ENCODE results near the gene ABI3.

DNA sequence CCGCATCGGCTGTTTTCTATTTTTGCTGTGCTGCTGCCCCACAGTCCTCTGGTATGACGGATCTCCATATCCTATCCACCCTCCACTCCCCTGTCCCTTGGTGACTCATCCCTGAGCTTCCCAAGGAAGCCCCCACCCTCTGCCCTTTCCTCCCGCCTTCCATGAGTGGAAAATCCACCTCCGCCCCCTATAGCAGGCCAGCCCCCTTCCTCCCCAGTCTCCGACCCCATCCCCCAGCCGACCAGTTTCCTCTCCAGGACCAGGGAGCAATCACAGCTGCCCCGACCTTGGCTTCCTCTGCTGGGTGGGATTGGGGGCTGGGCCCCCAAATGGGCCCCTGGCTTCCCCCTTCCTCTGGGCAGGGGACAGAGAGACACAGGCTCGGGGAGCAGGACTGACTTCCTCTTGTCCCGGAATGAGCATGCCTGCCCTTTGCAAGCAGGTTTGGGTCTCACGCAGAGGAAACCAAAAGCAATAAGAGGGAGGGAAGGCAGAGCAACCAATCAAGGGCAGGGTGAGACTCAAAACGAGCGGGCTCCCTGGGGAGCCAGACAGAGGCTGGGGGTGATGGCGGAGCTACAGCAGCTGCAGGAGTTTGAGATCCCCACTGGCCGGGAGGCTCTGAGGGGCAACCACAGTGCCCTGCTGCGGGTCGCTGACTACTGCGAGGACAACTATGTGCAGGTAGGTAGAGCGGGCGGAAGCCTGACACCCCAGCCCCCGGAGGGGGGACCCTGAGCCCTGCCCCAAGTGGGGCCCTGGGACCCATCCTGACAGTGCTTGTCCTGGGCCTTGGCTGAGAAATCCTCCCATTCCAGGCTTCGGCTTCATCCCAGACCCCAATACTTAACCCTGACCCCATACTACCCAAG lies at the start of gene ABI3, which contains the start of gene GNGT2:
- TF ChIP-seq, protein P1, sequence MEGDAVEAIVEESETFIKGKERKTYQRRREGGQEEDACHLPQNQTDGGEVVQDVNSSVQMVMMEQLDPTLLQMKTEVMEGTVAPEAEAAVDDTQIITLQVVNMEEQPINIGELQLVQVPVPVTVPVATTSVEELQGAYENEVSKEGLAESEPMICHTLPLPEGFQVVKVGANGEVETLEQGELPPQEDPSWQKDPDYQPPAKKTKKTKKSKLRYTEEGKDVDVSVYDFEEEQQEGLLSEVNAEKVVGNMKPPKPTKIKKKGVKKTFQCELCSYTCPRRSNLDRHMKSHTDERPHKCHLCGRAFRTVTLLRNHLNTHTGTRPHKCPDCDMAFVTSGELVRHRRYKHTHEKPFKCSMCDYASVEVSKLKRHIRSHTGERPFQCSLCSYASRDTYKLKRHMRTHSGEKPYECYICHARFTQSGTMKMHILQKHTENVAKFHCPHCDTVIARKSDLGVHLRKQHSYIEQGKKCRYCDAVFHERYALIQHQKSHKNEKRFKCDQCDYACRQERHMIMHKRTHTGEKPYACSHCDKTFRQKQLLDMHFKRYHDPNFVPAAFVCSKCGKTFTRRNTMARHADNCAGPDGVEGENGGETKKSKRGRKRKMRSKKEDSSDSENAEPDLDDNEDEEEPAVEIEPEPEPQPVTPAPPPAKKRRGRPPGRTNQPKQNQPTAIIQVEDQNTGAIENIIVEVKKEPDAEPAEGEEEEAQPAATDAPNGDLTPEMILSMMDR (IDR thresholded peaks at IDR 0.05): no peak
- TF ChIP-seq POLR2A (IDR thresholded peaks at IDR 0.05): peak in 1 of 4 donors; percentile 33

All from stomach (tissue), 4 donors.